ENCODE data around the gene WNT3.

- TF ChIP-seq ZNF274 (IDR thresholded peaks at IDR 0.05; ENCODE audit: low read depth, low read length) (no peak), YY1 (IDR thresholded peaks at IDR 0.05; ENCODE audit: insufficient read depth, insufficient read length) (no peak)
These were observed 59.9 kb downstream of the WNT3 start for GRCh38 chr17:46758614-46759013.
